IMR-90 (cell line): ENCODE results near the gene SOSTDC1. TPM values are rescaled to one million over a fixed set of nuclear protein-coding genes. Genes with fewer than 3 reads are reported as not detected.
"Not testable (repeated sequence)": the region's sequence is repeated elsewhere in the genome, so short reads cannot be mapped to it uniquely, and the experiment has no call there.

ENCODE experiments used
- ATAC-seq: fragments of 200-7000 bp; cut with Tn5 transposase; 2 replicates; pipeline ENCODE4 v1.9.1; 2020; ENCODE audit warnings: low read depth, mild to moderate bottlenecking, moderate library complexity
- BruUV-seq: library from RNA; stranded (reverse); fragments of 400-500 nt; replicated peaks from 2 replicates; lab custom pipeline; 2021; lab: Mats Ljungman, UMichigan
- CTCF ChIA-PET: fragments of 300-600 bp; formaldehyde crosslinking; extraction: SDS; loops from one replicate; lab custom pipeline; 2021; ENCODE audit warnings: antibody characterized with exemption; lab: Yijun Ruan, JAX
- POLR2A ChIA-PET: fragments of 300-600 bp; sonication (Branson Sonifier 250); formaldehyde crosslinking; loops from one replicate; lab custom pipeline; 2022; ENCODE audit warnings: antibody characterized with exemption; ENCODE audit not compliant: unreplicated experiment; lab: Charles Lee
- DNase-seq: peaks from one replicate; pipeline ENCODE4 v3.0.0; 2013
- H2AFZ ChIP-seq: replicated peaks from 2 replicates; pipeline ENCODE3; 2013; ENCODE audit warnings: low read length, mild to moderate bottlenecking; ENCODE audit not compliant: poor library complexity
- H2AK5ac ChIP-seq: 2 replicates; pipeline ENCODE4 v1.6.1; 2013; ENCODE audit warnings: low read depth, low read length, inconsistent platforms
- H2AK9ac ChIP-seq: replicated peaks from 2 replicates; pipeline ENCODE3; 2013; ENCODE audit warnings: mild to moderate bottlenecking, low read depth, low read length, moderate library complexity; ENCODE audit not compliant: poor library complexity
- H2BK120ac ChIP-seq: 2 replicates; pipeline ENCODE4 v1.6.1; 2013; ENCODE audit warnings: low read depth, low read length, inconsistent platforms
- H2BK15ac ChIP-seq: 3 replicates; pipeline ENCODE4 v1.6.1; 2013; ENCODE audit warnings: low read depth, low read length, inconsistent platforms
- H2BK20ac ChIP-seq: 2 replicates; pipeline ENCODE4 v1.6.1; 2013; ENCODE audit warnings: low read depth, mild to moderate bottlenecking, inconsistent platforms, low read length, moderate library complexity
- H2BK5ac ChIP-seq: 2 replicates; pipeline ENCODE4 v1.6.1; 2013; ENCODE audit warnings: mild to moderate bottlenecking, low read depth, low read length, inconsistent platforms; ENCODE audit not compliant: poor library complexity, severe bottlenecking
- H3K14ac ChIP-seq: replicated peaks from 2 replicates; pipeline ENCODE4 v1.6.1; 2013; ENCODE audit warnings: low read depth, low read length, inconsistent platforms
- H3K18ac ChIP-seq: 2 replicates; pipeline ENCODE4 v1.6.1; 2013; ENCODE audit warnings: low read depth, low read length, control low read depth
- H3K23ac ChIP-seq: 2 replicates; pipeline ENCODE4 v1.6.1; 2013; ENCODE audit warnings: low read depth, low read length, inconsistent platforms
- H3K27ac ChIP-seq: 2 replicates; pipeline ENCODE4 v1.5.1; 2013; ENCODE audit warnings: mild to moderate bottlenecking, control low read depth, low read length; ENCODE audit not compliant: insufficient read depth
- H3K27me3 ChIP-seq: 2 replicates; pipeline ENCODE4 v1.6.1; 2013; ENCODE audit warnings: low read length; ENCODE audit not compliant: control insufficient read depth, insufficient read depth
- H3K36me3 ChIP-seq: 2 replicates; pipeline ENCODE4 v1.6.1; 2013; ENCODE audit warnings: low read length, mixed read lengths; ENCODE audit not compliant: control insufficient read depth, insufficient read depth
- H3K4ac ChIP-seq: 2 replicates; pipeline ENCODE4 v1.6.1; 2013; ENCODE audit warnings: low read depth, low read length, inconsistent platforms
- H3K4me1 ChIP-seq: 2 replicates; pipeline ENCODE4 v1.6.1; 2013; ENCODE audit warnings: low read length, mixed read lengths; ENCODE audit not compliant: control insufficient read depth, insufficient read depth
- H3K4me2 ChIP-seq: 2 replicates; pipeline ENCODE4 v1.6.1; 2013; ENCODE audit warnings: low read depth, mild to moderate bottlenecking, control low read depth, low read length, moderate library complexity
- H3K4me3 ChIP-seq: 2 replicates; pipeline ENCODE4 v1.5.1; 2013; ENCODE audit warnings: low read depth, mild to moderate bottlenecking, control low read depth, low read length, moderate library complexity; ENCODE audit not compliant: insufficient read depth
- H3K56ac ChIP-seq: 2 replicates; pipeline ENCODE4 v1.6.1; 2013; ENCODE audit warnings: low read length, inconsistent platforms; ENCODE audit not compliant: insufficient read depth; ENCODE audit errors: extremely low read depth
- H3K79me1 ChIP-seq, 2 experiments: 2 replicates each; pipeline ENCODE4 v1.6.1; 2013; ENCODE audit warnings: low read length in 2 of 2, inconsistent platforms in 1 of 2, low read depth in 1 of 2
- H3K9ac ChIP-seq: 2 replicates; pipeline ENCODE4 v1.6.1; 2013; ENCODE audit warnings: low read depth, low read length, control low read depth
- H3K9me1 ChIP-seq: 2 replicates; pipeline ENCODE4 v1.6.1; 2013; ENCODE audit warnings: low read length, inconsistent platforms; ENCODE audit not compliant: insufficient read depth
- H3K9me3 ChIP-seq: 2 replicates; pipeline ENCODE4 v1.6.1; 2013; ENCODE audit warnings: low read length; ENCODE audit not compliant: control insufficient read depth, insufficient read depth
- H4K20me1 ChIP-seq: 2 replicates; pipeline ENCODE4 v1.6.1; 2013; ENCODE audit warnings: low read length, inconsistent platforms; ENCODE audit not compliant: insufficient read depth
- H4K5ac ChIP-seq: 2 replicates; pipeline ENCODE4 v1.6.1; 2013; ENCODE audit warnings: mild to moderate bottlenecking, low read depth, low read length, control low read depth
- H4K8ac ChIP-seq, 2 experiments: 2 replicates each; pipeline ENCODE4 v1.6.1; 2013; ENCODE audit warnings: low read depth in 2 of 2, low read length in 2 of 2, control low read depth in 1 of 2, inconsistent platforms in 1 of 2
- H4K91ac ChIP-seq: 2 replicates; pipeline ENCODE4 v1.6.1; 2013; ENCODE audit warnings: low read depth, low read length, inconsistent platforms; ENCODE audit not compliant: insufficient read depth
- WGBS, 2 experiments: methylation state at CpG; one replicate each; pipeline versions ENCODE4 v1.1.5 to v1.1.7; 2013; ENCODE audit warnings: missing lambda C conversion rate in 2 of 2; ENCODE audit not compliant: insufficient read length in 1 of 2; ENCODE audit errors: extremely low coverage in 2 of 2; 5-methylcytosine and 5-hydroxymethylcytosine counted together
- dilution Hi-C: fragments of 300-500 bp; cut with HindIII; formaldehyde crosslinking; loops from one replicate; pipeline ENCODE4 v1.14.3; 2018; ENCODE audit warnings: low sequenced_read_pairs; ENCODE audit not compliant: unreplicated experiment
- in situ Hi-C: fragments of 300-500 bp; cut with MboI; formaldehyde crosslinking; loops from 3 replicates; pipeline ENCODE4 v1.14.3; 2019; ENCODE audit warnings: low sequenced_read_pairs, inconsistent platforms, mixed read lengths
- intact Hi-C: fragments of 100-400 bp; cut with micrococcal nuclease; formaldehyde crosslinking; loops from 2 replicates; pipeline ENCODE4 v1.10.0; 2022
- polyA plus RNA-seq, 3 experiments: library from polyadenylated mRNA; depleted of rRNA; stranded (reverse); fragments of >200 nt; gene quantifications; 2 replicates each; pipeline ENCODE4 v1.2.3, GENCODE V29; 2012; ENCODE audit warnings: low replicate concordance in 1 of 3
- total RNA-seq: library from RNA; depleted of rRNA; stranded (reverse); fragments of >200 nt; gene quantifications from 2 replicates; pipeline ENCODE4 v1.2.3, GENCODE V29; 2012

The SOSTDC1 gene
- total and polyA plus RNA-seq, 2 of the 4 experiments (the other 2 are of a cell fraction) = 0.07 TPM; not detected in 1

- dilution Hi-C loops, in situ Hi-C loops, H2AK9ac ChIP-seq, H3K4ac ChIP-seq, H3K4me3 ChIP-seq, H3K27ac ChIP-seq, H2BK20ac ChIP-seq, H3K27me3 ChIP-seq, H3K9me1 ChIP-seq, POLR2A ChIA-PET, intact Hi-C loops, H2BK5ac ChIP-seq, H2AFZ ChIP-seq, H4K8ac ChIP-seq, H3K14ac ChIP-seq, H3K23ac ChIP-seq, H3K9me3 ChIP-seq, BruUV-seq, H3K79me1 ChIP-seq, H3K4me2 ChIP-seq, H4K91ac ChIP-seq, H4K20me1 ChIP-seq, H3K36me3 ChIP-seq, H3K56ac ChIP-seq, H3K4me1 ChIP-seq, H2BK120ac ChIP-seq, H4K5ac ChIP-seq, ATAC-seq, H3K18ac ChIP-seq, H2BK15ac ChIP-seq, DNase-seq, H2AK5ac ChIP-seq, H3K9ac ChIP-seq: not testable (repeated sequence)
- WGBS, 2 experiments = no CpG with 5 or more reads among the region's 5 CpGs
- CTCF ChIA-PET = interaction anchor here (0.6 kb wide), 1 partner anchor 51 kb away, joined by 3 read pairs; no protein-coding TSS in a partner anchor
These were observed 40.9 kb upstream of the SOSTDC1 start for GRCh38 chr7:16506422-16506821.
